Vagina (tissue), 2 donors: ENCODE results near the gene PBXIP1.

ENCODE experiments used
- CTCF ChIP-seq, 3 experiments: fragments of 450-650 bp in 2 of 3; fragments of 200-600 bp in 1 of 3; sonication (generic) in 1 of 3; IDR thresholded peaks; one replicate each; pipeline ENCODE4 v1.5.1; 2017 to 2019; ENCODE audit warnings: antibody characterized with exemption in 3 of 3, mild to moderate bottlenecking in 2 of 3, moderate library complexity in 2 of 3
- POLR2A ChIP-seq, 2 donors: fragments of 450-650 bp; IDR thresholded peaks; one replicate each; pipeline ENCODE4 v1.6.1; 2017; ENCODE audit warnings: antibody characterized with exemption in 2 of 2, mild to moderate bottlenecking in 2 of 2, moderate library complexity in 2 of 2

GRCh38 chr1:154955039-154955717, 721 bp downstream of the PBXIP1 start:
- TF ChIP-seq CTCF (IDR thresholded peaks at IDR 0.05) (no peak), POLR2A (IDR thresholded peaks at IDR 0.05) (no peak)
